A549 (cell line): ENCODE data around the gene GPRASP2.

Experiments
- CHD2 ChIP-seq: fragments of 150-350 bp; IDR thresholded peaks from 2 replicates; pipeline ENCODE4 v1.6.1; 2014; ENCODE audit warnings: low read length; ENCODE audit not compliant: partially characterized antibody
- MAFK ChIP-seq: fragments of 450-650 bp; IDR thresholded peaks from 2 replicates; pipeline ENCODE4 v1.6.1; 2014; ENCODE audit not compliant: partially characterized antibody
- POLR2A ChIP-seq: IDR thresholded peaks from 2 replicates; pipeline ENCODE4 v1.6.1; 2012; ENCODE audit warnings: mild to moderate bottlenecking, low read length
- TF ChIP-seq, protein P1 (sequence below): fragments of >200 bp; sonication (Bioruptor Twin); formaldehyde crosslinking; IDR thresholded peaks from 3 replicates; pipeline ENCODE4 v1.5.1; 2016

DNA sequence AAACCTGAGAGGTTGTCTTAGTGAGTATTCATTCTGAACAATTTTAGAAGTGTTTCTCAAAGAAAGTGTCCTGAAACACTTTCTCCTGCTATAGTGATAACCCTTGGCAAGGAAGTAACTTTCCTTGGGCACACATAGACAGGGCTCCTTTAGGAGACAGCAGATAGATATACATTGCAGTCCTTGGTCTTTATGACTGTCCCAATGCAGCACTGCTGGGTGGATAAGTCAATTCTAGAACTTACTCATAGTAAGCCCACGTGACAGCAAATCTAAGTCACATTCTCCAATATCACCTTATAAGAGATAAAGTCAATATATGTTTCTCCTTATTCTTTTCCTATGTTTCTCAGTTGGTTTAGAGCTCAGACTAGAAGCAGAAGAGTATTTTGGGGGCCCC, 55.0 kb downstream of the GPRASP2 start:
- TF ChIP-seq CHD2 (no peak), POLR2A (no peak), MAFK (no peak)
- TF ChIP-seq, protein P1, sequence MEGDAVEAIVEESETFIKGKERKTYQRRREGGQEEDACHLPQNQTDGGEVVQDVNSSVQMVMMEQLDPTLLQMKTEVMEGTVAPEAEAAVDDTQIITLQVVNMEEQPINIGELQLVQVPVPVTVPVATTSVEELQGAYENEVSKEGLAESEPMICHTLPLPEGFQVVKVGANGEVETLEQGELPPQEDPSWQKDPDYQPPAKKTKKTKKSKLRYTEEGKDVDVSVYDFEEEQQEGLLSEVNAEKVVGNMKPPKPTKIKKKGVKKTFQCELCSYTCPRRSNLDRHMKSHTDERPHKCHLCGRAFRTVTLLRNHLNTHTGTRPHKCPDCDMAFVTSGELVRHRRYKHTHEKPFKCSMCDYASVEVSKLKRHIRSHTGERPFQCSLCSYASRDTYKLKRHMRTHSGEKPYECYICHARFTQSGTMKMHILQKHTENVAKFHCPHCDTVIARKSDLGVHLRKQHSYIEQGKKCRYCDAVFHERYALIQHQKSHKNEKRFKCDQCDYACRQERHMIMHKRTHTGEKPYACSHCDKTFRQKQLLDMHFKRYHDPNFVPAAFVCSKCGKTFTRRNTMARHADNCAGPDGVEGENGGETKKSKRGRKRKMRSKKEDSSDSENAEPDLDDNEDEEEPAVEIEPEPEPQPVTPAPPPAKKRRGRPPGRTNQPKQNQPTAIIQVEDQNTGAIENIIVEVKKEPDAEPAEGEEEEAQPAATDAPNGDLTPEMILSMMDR: no peak
